OCI-LY7 (cell line): ENCODE data around the gene ARHGEF16.

Source experiments
- EZH2phosphoT487 ChIP-seq: fragments of 200-600 bp; sonication (generic); IDR thresholded peaks from 2 replicates; pipeline ENCODE4 v1.6.1; 2018; ENCODE audit warnings: low read depth, borderline replicate concordance, mild to moderate bottlenecking, mixed run types, antibody characterized with exemption, low read length, moderate library complexity, mixed read lengths
- TF ChIP-seq, protein P1 (sequence below): fragments of 200-600 bp; sonication (generic); conservative IDR thresholded peaks from 2 replicates; pipeline ENCODE4 v1.5.1; 2014; ENCODE audit warnings: mild to moderate bottlenecking, antibody characterized with exemption, low read length, moderate library complexity, mixed read lengths

DNA sequence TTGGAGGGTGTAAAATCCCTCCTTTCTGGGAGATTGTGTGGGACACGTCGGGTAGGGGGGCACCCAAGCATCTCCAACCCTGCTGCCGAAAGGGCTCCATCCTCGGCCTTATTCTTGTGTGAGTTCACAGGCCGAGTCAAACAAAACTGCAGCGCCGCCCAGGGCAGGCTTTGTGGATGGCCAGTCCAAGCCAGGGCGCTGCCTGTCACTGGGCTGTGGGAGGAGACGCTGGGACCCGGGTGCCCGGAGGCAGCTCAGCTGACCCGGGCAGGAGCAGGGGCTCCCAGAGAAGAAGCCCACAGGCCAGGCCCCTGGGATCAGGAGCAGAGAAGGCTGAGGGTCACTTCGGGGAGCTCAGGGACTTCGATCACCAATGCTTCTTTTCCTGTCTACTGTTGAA, 31.8 kb upstream of the ARHGEF16 start:
- TF ChIP-seq, protein P1, sequence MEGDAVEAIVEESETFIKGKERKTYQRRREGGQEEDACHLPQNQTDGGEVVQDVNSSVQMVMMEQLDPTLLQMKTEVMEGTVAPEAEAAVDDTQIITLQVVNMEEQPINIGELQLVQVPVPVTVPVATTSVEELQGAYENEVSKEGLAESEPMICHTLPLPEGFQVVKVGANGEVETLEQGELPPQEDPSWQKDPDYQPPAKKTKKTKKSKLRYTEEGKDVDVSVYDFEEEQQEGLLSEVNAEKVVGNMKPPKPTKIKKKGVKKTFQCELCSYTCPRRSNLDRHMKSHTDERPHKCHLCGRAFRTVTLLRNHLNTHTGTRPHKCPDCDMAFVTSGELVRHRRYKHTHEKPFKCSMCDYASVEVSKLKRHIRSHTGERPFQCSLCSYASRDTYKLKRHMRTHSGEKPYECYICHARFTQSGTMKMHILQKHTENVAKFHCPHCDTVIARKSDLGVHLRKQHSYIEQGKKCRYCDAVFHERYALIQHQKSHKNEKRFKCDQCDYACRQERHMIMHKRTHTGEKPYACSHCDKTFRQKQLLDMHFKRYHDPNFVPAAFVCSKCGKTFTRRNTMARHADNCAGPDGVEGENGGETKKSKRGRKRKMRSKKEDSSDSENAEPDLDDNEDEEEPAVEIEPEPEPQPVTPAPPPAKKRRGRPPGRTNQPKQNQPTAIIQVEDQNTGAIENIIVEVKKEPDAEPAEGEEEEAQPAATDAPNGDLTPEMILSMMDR, result no peak
- TF ChIP-seq EZH2phosphoT487, result no peak
